T-helper 2 cell treated with Interferon-gamma antibody and Interleukin-4, amounts not matched to agents 100 ng/mL and 5 ng/mL, for 36 hours (primary cell): ENCODE measurements around the gene ZIC1. TPM values are rescaled to one million over a fixed set of nuclear protein-coding genes. Genes with fewer than 3 reads are reported as not detected.

Source experiments
- intact Hi-C: fragments of 100-400 bp; cut with micrococcal nuclease; formaldehyde crosslinking; loops from one replicate; pipeline ENCODE4 v1.15.1; 2023
- total RNA-seq: library from RNA; stranded (reverse); gene quantifications from 2 replicates; pipeline ENCODE4 v1.2.3, GENCODE V29; 2022

ZIC1 gene
- total RNA-seq, 1 donor from 2014 or later: not detected

- intact Hi-C loops: loop anchor here (2.0 to 5.0 kb wide), 2 partner anchors 13 to 43 kb away; partner anchors contain the start of gene ZIC4
Measured at GRCh38 chr3:147419781-147420224, 10.6 kb downstream of the ZIC1 start.

DNA sequence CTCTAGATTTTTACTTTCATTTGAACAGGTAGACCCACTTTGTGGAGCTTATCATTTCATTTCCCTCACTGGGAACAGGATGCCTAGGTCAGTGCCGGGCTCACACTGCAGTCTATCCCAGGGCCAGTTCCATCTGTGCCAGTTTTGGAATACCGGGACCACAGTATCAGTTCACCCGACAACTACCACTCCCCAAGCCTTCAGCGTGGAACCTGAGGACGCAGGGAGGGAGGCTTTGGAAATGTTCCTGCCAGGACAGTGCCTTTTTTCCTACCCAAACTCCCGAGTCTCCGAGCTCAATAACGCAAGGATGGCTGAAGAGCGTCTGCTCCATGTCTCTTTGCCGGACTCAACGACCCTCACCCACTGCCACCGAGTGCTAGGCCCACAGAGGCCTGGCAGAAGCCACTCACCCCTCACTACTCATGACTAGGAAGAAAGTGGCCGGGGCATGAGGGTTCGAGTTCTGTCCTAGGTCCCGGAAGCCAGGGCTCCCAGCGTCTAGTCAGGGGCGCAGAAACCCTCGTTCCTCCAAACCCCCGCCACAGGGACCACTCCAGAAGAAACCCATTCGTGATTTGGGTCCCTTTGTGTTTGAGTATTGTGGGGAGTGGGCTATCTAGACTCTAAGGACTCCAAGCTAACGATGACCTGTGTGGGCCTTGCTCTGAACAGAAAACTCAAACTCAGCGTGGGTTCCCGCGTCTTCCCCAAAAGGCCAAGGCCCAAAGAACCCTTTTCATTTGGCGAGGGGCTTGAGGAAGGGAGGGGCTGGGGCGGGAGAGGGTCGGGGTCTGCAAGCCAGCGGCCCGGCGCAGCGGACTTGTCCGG is 11.4 kb downstream of the ZIC1 start:
- intact Hi-C loops: loop anchor here (2.0 kb wide), 1 partner anchor 14 kb away; the partner anchor contains the start of gene ZIC4

DNA sequence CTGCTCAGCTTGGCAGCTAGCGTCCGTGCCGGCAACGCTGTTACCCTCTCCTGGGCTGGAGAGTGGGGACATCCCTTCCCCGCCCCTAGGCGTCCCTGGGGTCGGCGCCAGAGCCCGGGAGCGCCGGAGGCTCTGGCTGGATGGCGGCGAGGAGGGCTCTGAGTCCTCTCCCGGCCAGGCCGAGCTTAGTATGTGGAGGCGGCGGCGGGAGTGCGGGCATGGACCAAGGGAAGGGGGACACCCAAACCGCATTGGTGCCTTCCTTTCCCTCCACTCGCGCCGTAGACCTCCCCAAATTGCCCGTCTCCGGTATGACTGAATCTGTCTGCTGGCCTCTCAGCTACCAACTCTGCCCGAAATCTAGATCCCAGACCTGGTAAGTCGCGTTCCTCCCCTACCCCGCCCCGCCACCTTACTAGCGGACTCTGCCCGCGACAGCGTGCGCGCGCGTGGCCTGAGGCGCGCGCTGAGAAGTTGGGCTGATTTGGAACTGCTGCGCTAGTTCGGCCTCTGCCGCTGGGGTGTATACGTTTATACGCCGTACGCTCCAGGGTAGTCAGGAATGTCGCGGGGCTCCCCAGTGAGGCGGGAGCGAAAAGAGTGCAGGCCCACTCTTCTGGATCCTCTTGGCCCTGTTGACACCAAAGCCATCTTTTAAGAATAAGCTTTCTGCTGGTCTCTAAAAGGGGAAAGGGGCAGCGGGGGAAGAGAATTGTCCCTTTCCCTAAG is 12.2 kb downstream of the ZIC1 start:
- intact Hi-C loops: loop anchor here (2.0 kb wide), 1 partner anchor 15 kb away; the partner anchor contains the start of gene ZIC4

GRCh38 chr3:147422196-147422595 is 13.0 kb downstream of the ZIC1 start:
- intact Hi-C loops: loop anchor here (1.0 to 2.0 kb wide), 2 partner anchors 10 to 31 kb away; no protein-coding TSS in a partner anchor

- intact Hi-C loops: loop anchor here (1.0 to 2.0 kb wide), 2 partner anchors 11 to 32 kb away; no protein-coding TSS in a partner anchor
Measured at GRCh38 chr3:147422601-147423536, 13.7 kb downstream of the ZIC1 start.

GRCh38 chr3:147423537-147423797 is 14.3 kb downstream of the ZIC1 start:
- intact Hi-C loops: loop anchor here (2.0 kb wide), 1 partner anchor 33 kb away; no protein-coding TSS in a partner anchor

- intact Hi-C loops: loop anchor here (2.0 kb wide), 1 partner anchor 33 kb away; no protein-coding TSS in a partner anchor
Measured at GRCh38 chr3:147423798-147424580, 14.8 kb downstream of the ZIC1 start.

DNA sequence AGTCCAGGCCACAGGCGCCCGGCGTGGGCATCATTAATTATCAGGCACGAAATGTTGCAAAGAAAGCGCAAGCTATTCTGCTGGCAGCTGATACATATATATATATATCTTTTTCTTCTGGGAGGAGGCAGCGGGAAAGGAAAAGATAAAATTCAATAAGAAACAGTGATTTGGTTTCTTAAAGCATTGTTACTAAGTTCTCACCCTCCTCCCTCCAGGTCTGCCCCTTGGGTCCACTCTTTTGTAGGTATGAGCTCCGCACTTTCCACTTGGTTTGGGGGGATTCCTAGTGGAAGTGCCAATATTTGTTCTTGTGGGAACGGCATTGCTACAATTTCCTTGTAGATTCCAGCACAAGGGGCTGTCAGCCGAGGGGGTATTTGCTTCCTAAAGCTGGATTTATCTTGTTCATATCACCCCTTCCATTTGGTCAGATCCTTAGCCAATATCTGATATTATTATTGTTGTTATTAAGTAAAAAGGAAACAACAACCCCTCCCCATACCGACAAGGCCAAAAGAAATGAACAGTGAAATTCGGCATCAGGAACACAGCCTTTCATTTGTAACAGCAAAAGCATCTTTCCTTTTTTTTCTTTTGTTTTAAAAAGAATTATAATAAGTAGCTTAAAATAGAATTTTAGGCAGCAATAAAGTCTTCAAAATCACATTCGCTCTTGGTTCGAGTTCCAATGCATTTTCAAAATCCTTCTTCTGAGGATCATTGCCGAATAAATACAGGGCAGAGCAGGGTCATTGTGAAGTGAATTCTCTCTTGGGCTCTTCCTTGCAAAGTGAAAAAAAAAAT is 15.6 kb downstream of the ZIC1 start:
- intact Hi-C loops: no loop called here

- intact Hi-C loops: no loop called here
Measured at GRCh38 chr3:147425388-147425850, 16.3 kb downstream of the ZIC1 start.

GRCh38 chr3:147426931-147427330 is 17.8 kb downstream of the ZIC1 start:
- intact Hi-C loops: no loop called here

- intact Hi-C loops: no loop called here
Measured at GRCh38 chr3:147427746-147428145, 18.6 kb downstream of the ZIC1 start.

DNA sequence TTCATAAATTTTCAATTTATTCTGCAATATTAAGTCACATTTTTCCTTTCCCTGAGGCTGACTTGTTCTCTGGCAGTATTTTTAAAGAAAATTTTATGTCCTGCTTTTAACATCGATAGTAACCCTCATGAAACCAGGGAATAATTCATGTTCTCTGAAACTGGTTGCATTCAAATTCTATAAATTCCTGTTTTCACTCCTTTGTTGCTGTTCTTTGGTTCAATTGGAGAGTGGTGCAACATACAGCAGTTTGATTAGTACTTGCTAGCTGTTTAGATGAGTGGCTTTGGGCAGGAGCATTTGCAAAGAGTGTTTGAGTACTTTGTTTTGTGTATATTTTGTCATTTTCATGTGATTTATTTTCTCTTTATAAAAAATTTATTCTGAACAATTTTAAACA is 19.2 kb downstream of the ZIC1 start:
- intact Hi-C loops: no loop called here

GRCh38 chr3:147428754-147429153 is 19.6 kb downstream of the ZIC1 start:
- intact Hi-C loops: no loop called here

DNA sequence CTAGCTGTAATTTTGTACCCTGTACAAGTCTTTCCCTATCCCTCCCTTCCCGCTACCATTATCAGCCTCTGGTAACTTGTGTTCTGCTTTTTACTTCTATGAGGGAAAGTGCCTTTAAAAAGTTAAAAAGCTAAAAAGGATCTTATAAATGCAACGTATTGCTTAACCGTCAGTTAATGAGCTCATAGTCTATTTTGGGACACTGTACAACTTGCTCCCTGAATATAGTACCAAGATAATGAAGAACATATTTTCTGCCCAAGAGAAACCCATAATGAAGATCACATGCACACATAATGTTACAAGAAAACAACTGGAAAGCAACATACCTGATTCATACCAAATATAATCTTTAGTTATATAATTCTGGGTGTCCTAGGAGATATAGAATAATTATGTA is 22.6 kb downstream of the ZIC1 start:
- intact Hi-C loops: no loop called here

- intact Hi-C loops: no loop called here
Measured at GRCh38 chr3:147447224-147447623, 38.1 kb downstream of the ZIC1 start.

GRCh38 chr3:147449669-147450068 is 40.5 kb downstream of the ZIC1 start:
- intact Hi-C loops: no loop called here

DNA sequence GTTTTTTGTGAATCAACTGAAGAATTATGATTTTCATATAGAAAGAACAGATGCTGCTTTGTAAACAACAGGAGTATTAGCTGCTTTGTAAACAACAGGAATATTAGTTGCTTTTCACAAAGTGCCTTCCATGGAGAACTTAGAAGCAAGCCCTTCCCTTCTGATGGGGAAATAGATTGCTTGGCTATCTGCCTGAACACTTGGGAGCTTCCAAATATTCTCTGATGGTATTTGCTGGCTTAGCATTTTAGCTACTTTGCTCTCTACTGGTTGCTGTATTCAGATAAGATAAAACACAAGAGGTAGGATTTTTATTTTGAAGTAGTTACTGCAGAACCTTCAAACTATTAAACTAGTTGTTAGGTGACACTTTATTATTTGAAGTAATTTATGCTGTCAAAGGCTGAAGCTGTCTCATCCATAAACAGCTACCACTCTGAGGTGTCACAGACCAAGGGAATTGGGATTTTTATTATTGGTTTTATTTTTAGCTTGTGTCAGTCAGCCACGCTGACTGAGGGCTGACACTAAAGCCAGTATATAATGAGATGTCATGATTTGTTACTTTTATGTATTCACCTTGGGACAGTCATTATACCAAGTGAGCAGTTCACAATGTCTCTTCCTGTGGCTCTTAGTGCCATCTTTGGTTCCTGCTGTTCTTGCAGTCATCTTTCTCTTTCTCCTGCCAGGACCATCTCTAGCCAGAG is 50.0 kb downstream of the ZIC1 start:
- intact Hi-C loops: no loop called here

GRCh38 chr3:147462856-147463255 is 53.7 kb downstream of the ZIC1 start:
- intact Hi-C loops: no loop called here
